Activated CD8-positive, alpha-beta memory T cell treated with anti-CD3 and anti-CD28 coated beads for 48 hours (primary cell): ENCODE results near the gene SPACA9.
A peak's percentile ranks its signal among the peaks of the same experiment; 100 is the strongest.

ENCODE experiments used
- DNase-seq, 3 experiments: peaks; one replicate each; pipeline ENCODE4 v3.0.0-alpha.2; 2020; ENCODE audit warnings: low read depth in 2 of 3, low spot score in 2 of 3

Gene SPACA9

GRCh38 chr9:132862533-132862932, 16.2 kb upstream of the SPACA9 start:
- DNase-seq = no peak

DNA sequence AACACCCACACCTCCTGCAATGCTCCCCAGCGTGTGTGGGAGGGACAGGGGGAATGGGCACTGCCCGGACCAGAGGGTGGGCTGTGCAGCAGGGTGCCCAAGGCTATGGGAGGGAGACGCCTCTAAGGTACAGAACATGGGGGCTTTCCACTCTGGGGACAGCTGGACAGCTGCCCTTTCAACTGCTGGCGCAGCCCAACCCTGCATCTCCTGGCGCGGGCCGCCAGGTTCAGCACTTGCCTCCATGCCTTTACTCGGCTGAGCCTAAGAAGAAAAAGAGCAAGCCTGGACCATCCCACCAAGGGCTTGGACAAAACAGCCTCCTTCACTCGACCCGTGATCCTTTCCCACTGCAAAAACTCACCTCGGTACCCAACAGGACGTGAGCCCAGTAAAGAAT, 15.6 kb upstream of the SPACA9 start:
- DNase-seq = no peak

- DNase-seq = no peak
Measured at GRCh38 chr9:132864277-132864676, 14.4 kb upstream of the SPACA9 start.

DNA sequence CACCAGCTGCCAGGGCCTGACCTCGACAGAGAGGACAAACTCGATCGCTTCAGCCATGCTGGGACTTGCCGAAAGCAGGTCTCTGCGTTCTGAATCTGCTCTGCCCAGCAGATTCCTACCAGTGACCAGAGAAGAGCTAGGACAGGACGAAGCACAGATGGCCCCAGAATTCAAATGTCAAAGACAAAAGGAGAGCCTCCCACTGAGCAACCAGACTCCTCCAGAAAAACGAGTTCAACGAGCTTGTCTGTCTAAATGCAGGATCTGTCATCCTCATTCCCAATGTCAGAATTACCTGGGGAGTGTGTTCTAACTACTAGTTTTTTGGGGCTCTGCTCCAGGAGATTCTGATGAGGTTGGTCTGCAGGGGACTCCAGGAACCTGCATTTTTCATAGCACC, 14.0 kb upstream of the SPACA9 start:
- no peak for DNase-seq

- DNase-seq = no peak
Measured at GRCh38 chr9:132866898-132867297, 11.8 kb upstream of the SPACA9 start.

GRCh38 chr9:132869266-132869665, 9.4 kb upstream of the SPACA9 start:
- no peak for DNase-seq

GRCh38 chr9:132873403-132873802, 5.3 kb upstream of the SPACA9 start:
- no peak for DNase-seq

DNA sequence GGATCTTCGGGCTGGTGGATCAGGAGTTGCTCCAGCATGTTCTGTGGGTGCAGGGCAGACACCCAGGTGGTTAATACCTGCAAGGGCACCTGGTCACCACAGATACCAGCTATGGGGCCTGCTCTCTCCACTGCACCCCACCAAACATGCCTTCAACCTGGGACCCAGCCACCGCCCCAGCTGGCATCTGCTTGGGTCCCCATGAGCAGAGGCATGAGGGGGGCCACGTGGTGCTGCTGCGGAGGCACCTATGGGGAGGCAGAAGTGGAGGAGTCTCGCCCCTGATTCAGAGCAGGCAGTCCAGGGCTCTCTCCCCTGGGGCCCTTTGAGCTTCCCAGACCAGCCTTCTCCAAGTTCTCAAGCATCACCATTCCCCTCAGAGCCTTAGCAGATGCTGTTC, 3.5 kb upstream of the SPACA9 start:
- no peak for DNase-seq

DNA sequence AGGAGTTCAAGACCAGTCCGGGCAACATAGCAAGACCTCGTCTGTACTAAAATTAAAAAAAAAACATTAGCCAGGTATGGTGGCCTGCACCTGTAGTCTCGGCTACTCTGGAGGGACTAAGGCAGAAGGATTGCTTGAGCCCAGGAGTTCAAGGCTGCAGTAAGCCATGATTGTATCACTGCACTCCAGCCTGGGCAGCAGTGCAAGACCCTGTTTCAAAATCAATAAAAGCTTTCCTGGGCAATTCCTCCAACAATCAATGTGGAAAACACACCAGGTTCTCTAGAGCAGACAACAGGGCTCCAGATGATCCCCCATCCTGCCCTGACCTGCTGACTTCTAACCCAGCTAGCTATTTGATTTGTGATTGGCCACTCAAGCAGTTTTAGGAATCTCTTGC, 1.8 kb upstream of the SPACA9 start:
- DNase-seq = no peak

DNA sequence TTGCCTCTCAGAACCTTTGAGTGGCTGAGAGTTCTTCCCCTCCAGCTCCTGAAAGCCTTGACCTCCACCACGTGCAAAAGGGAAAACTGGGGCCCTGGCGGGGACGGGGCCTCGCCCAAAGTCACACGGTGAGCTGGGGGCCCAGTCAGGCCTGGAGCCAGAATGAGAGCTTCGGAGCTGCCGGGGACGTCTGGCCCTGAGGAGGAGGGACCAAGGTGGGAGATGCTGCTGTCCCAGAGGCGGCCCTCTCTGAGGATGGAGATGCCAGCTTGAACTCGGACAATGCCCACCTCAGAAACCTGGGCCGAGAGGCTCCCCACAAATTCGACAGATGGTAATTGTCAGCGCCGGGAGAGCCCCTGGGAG, 1.3 kb upstream of the SPACA9 start:
- no peak for DNase-seq

GRCh38 chr9:132877824-132878694, 639 bp upstream of the SPACA9 start, which contains the start of gene AK8:
TSS of gene AK8 (minus strand) at chr9:132878284. CDS start at chr9:132878255, 29 bp downstream.
- peak; percentile 51 to 60 (median 58) for DNase-seq

DNA sequence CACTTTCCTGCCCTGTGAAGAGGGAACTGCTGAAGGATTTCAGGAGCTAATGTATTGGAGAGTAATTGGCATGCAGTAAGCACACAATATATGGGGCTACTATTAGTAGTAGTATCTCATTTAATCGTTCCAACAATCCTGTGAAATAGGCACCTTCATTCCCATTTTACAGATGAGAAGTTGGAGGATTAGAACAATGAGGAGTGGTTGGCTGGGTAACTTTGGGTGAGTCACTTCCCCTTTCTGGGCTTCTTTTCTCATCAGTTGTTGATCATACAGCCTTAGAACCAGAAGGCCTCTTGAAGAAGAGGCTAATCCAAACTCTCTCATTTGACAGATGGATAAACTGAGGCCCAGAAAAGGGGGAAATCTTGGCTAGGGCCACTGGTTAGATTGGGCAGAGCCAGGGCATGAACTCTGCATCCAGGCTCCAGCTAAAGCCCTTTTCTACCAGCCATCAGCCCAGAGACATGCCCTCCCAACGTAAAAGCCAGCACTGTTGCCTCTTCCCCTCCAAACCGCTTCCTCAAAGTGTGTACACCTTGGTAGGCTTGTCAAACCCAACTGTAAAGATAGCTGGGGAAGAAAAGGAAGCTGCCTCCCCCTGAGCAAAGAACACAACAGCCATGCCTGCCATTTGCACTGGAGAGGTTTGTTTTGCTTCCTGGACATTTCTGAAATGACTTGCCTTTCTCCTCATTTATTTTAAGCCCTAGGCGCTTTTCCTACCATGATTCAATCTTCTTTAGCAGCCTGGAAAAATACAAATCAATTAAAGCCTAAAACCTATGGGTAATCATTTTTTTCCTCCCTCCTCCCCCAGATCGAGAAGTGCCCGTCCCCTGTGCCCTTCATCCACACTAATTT, 992 bp downstream of the SPACA9 start:
- no peak for DNase-seq

GRCh38 chr9:132880324-132880661, 1.6 kb downstream of the SPACA9 start:
- DNase-seq = no peak

DNA sequence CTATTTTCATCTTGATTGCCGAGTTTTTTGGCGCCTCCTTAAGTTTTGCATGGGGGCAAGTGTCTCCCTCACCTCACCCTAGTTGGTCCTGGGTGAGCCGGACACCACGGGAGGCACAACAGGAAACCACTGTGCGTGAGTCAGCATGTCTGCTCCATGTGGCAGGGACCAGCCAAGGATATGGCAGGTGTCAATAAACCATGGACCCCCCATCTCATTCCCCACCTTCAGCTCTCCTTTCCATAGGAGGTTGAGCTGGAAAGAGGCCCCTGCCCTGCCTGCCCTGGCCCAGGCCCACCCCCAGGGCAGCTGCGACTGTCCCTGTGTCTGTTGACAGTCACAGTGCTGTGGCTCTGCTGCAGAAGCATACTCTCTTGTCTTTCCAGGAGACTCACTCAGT, 3.1 kb downstream of the SPACA9 start:
- DNase-seq = no peak

GRCh38 chr9:132882616-132883015, 3.9 kb downstream of the SPACA9 start:
- no peak for DNase-seq

DNA sequence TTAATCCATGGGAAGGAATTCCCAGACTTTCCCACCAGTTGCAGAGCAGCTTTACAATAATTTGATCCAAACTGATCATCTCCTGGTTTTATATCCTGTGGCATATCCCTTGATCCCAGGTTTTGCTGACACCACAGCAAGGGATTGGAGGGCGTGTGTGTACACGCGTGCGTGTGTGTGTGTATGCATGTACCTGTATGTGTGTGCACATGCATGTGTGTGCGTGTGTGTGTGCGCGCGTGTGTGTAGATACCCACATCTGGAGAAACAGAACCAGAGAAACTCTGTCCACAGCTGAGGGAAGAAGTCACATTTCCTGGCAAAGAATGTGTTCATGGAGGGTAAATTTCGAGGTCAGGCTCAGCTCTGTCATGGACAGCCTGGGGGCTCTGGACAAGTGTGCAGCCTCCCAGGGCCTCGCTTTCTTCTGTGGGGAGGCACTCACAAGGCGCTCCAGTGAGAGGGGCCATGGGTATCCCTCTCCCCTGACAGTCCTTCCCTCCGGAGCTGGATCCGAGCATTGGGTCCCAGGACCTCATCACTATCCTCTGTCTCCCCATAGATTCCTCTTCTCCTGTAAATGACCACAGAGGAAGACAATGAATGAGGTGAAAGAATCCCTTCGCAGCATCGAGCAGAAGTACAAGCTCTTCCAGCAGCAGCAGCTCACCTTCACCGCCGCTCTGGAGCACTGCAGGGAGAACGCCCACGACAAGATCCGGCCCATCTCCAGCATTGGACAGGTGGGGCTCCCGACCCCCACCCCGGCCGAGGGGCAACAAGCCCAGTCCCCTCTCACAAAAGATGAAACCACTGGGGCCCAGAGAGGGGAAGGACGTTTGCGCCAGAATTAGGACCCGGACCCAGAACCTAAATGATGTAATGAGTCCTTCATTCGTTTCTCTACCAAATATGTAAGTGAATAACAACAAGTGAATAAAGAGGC, 4.9 kb downstream of the SPACA9 start:
- DNase-seq = no peak

GRCh38 chr9:132885720-132886333, 7.1 kb downstream of the SPACA9 start:
- DNase-seq = no peak

GRCh38 chr9:132886334-132886725, 7.6 kb downstream of the SPACA9 start:
- DNase-seq = no peak

DNA sequence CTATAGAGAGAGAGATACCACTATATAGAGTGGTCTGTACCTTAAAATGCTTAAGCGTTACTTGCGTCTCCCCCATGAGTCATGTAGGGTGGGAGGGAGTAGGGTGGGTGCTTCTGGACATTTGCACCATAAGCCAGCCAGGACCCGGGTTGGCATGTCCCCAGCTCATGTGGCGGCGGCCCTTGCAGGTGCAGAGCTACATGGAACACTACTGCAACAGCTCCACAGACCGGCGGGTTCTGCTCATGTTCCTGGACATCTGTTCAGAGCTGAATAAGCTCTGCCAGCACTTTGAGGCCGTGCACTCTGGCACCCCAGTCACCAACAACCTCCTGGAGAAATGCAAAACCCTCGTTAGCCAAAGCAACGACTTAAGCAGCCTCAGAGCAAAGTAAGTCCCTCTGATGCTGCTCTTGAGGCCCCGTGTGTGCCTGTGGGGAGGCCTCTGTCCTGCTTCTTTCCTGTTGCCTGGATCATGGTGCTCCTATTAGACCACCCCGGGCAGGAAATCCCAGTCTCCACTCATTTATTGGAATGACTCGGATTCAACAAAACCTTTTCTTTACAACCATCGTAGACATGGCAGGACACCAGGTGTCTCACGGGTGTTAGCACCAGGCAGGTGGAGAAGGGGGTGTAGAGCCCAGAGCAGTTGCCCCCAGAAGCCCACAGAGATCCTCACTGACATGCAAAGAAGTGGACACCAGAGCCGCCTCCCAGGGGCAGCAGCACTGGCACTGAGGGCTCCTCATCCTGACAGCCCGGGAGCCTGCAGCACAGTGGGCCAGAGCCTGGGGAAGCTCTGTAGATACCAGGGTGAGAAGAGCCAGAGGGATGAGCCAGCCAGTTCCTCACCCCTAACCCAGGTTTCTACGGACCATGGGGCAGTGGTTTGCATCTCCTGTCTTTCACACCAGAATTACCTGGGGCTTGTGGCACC, 8.8 kb downstream of the SPACA9 start:
- DNase-seq = no peak

- no peak for DNase-seq
Measured at GRCh38 chr9:132888151-132888550, 9.5 kb downstream of the SPACA9 start.
